ENCODE results near the gene POTEB2. TPM values are rescaled to one million over a fixed set of nuclear protein-coding genes. Genes with fewer than 3 reads are reported as not detected.
"Not testable (repeated sequence)": the region's sequence is repeated elsewhere in the genome, so short reads cannot be mapped to it uniquely, and the experiment has no call there.

Gene POTEB2
- total RNA-seq (2014; rRNA removed; shearing (Covaris generic)) = not detected in 2 replicates

DNA sequence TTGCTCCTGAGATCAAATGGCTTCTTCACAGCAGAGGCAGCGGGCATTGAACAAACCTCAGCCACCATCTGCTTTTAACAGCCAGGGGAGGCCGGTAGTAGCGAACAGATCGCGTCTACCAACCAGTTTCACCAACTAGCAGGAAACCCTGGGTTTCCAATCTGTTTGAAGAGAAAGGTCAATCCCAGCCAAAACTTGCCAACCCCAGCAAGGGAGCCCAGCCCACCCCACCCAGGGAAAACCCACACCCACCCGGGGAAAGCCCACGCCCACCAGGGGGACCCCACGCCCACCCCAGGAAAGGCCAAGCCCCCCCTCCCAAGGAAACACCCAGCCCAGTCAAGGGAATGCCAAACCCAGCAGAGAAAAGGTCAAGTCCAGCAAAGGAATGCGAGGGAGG lies at the start of gene POTEB2:
POTEB2 (minus strand) TSS at position 101 of the 400 bp plus-strand sequence; CDS start at position 68, 33 bp downstream.
- DNase-seq (ENCODE audit: low spot score) = not testable (repeated sequence)

DNA sequence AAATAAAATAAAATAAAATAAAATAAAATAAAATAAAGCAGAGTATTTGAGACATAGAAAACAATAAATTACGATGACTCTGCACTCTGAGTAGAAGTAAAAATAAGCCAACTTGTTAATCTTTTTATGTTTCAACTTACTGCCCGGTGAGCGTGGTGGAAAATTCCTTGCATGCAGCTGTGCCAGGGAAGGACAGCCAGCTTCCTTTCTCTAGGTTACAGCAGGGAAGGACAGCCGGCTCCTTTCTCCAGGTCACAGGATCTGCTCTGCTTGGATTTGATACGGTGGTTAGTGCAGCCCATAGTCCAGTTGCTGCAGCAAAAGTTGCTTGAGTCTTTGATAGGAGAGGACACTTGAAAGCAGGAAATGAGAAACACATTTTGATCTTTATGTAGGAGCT lies 13.8 kb upstream of the POTEB2 start:
- DNase-seq (ENCODE audit: low spot score) = not testable (repeated sequence)

- not testable (repeated sequence) for DNase-seq (ENCODE audit: low spot score)
These were observed 12.3 kb upstream of the POTEB2 start for GRCh38 chr15:20878464-20878863.

DNA sequence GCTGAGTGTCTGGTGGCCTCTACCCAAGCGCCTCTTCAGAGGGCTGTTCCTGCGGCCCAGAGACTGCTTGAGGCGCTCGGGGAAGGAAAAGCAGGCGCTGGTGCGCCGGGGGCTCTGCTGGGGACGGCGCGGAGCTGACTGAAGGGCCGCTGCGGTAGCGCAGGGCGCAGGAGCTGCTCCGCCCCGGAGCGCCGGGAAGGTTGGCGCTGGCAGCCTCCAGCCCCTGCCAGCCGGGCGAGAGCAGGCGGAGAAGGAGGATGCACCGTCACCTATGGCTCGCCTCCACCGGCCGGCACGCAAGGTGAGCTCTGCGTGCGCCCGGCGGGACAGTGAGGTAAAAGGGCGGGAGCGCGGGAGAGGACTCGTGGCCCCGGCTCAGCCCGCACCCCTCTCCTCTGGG lies 11.7 kb upstream of the POTEB2 start:
- not testable (repeated sequence) for DNase-seq (ENCODE audit: low spot score)

All from A172 (cell line).